GM10248 (cell line): ENCODE measurements around the gene MYOG.

Experiments
- CTCF ChIA-PET: fragments of 300-600 bp; sonication (Branson Sonifier 250); formaldehyde crosslinking; extraction: SDS; loops from one replicate; lab custom pipeline; 2021; ENCODE audit warnings: antibody characterized with exemption; lab: Yijun Ruan, JAX
- POLR2A ChIA-PET: fragments of 350-650 bp; sonication (Branson Sonifier 250); formaldehyde crosslinking; extraction: SDS; loops from one replicate; lab custom pipeline; 2020; ENCODE audit warnings: antibody characterized with exemption; lab: Yijun Ruan, JAX
- DNase-seq: peaks from one replicate; pipeline ENCODE4 v3.0.0; 2012; ENCODE audit errors: extremely low spot score
- CTCF ChIP-seq: IDR thresholded peaks from 2 replicates; pipeline ENCODE4 v1.5.1; 2012; ENCODE audit warnings: mild to moderate bottlenecking, low read depth; ENCODE audit errors: extremely low read depth, missing control alignments, control extremely low read depth

MYOG gene

GRCh38 chr1:203124546-203125317, 38.9 kb upstream of the MYOG start:
- no peak for TF ChIP-seq CTCF
- ChIA-PET POLR2A (no interaction called here), CTCF (interaction anchor here (1.3 to 2.3 kb wide), 4 partner anchors 9 to 93 kb away, joined by 3 to 8 read pairs (median 6); no protein-coding TSS in a partner anchor)
- DNase-seq: no peak

- no peak for DNase-seq
- ChIA-PET CTCF (interaction anchor here (1.0 to 2.3 kb wide), 4 partner anchors 9 to 92 kb away, joined by 3 to 8 read pairs (median 4); no protein-coding TSS in a partner anchor), POLR2A (no interaction called here)
- no peak for TF ChIP-seq CTCF
Observed at GRCh38 chr1:203124011-203124410, 38.2 kb upstream of the MYOG start.

GRCh38 chr1:203122159-203122558, 36.3 kb upstream of the MYOG start:
- ChIA-PET POLR2A (no interaction called here), CTCF (interaction anchor here (1.3 to 2.3 kb wide), 2 partner anchors 11 to 145 kb away, joined by 4 to 8 read pairs; no protein-coding TSS in a partner anchor)
- no peak for DNase-seq
- TF ChIP-seq CTCF: no peak

GRCh38 chr1:203121186-203122015, 35.6 kb upstream of the MYOG start:
- CTCF ChIA-PET: interaction anchor here (0.8 to 4.6 kb wide), 6 partner anchors 13 to 146 kb away, joined by 3 to 25 read pairs (median 4); no protein-coding TSS in a partner anchor
- TF ChIP-seq CTCF: no peak
- POLR2A ChIA-PET: no interaction called here
- DNase-seq: no peak

GRCh38 chr1:203120325-203121153, 34.7 kb upstream of the MYOG start:
- no peak for DNase-seq
- POLR2A ChIA-PET: no interaction called here
- CTCF ChIA-PET: interaction anchor here (0.5 to 4.6 kb wide), 6 partner anchors 14 to 96 kb away, joined by 3 to 25 read pairs (median 4); no protein-coding TSS in a partner anchor
- TF ChIP-seq CTCF: no peak
